ENCODE measurements around the gene C6orf62. TPM values are rescaled to one million over a fixed set of nuclear protein-coding genes. Genes with fewer than 3 reads are reported as not detected.

The C6orf62 gene
- polyA plus RNA-seq, 1 donor from 2014 or later: 105 TPM

- Histone ChIP-seq H3K4me2 (ENCODE audit: low read length) (peak overlapping the region; percentile 87), H3K27ac (ENCODE audit: low read length) (no peak overlapping the region)
Measured at GRCh38 chr6:24664046-24664987, 54.6 kb downstream of the C6orf62 start.

GRCh38 chr6:24663189-24663588 is 55.8 kb downstream of the C6orf62 start:
- H3K9me3 ChIP-seq (ENCODE audit: low read length): no peaks in the 10 kb centered on the region
- H3F3A ChIP-seq (ENCODE audit: insufficient read depth, low read length, poor library complexity, severe bottlenecking): peaks cover 8% of the 10 kb centered on the region
- H3K4me3 ChIP-seq (ENCODE audit: low read length): peak overlapping the region; percentile 76
- no peaks in the 10 kb centered on the region for H3K27me3 ChIP-seq (ENCODE audit: insufficient read depth, low read depth, low read length)
- peaks cover 29% of the 10 kb centered on the region for H3K79me2 ChIP-seq (replicated peaks; ENCODE audit: insufficient read depth, low read length)
- no peaks in the 10 kb centered on the region for H3K9me2 ChIP-seq (ENCODE audit: insufficient read depth, low read length)
- H4K20me1 ChIP-seq (ENCODE audit: insufficient read depth): no peaks in the 10 kb centered on the region
- TF ChIP-seq, protein P1, sequence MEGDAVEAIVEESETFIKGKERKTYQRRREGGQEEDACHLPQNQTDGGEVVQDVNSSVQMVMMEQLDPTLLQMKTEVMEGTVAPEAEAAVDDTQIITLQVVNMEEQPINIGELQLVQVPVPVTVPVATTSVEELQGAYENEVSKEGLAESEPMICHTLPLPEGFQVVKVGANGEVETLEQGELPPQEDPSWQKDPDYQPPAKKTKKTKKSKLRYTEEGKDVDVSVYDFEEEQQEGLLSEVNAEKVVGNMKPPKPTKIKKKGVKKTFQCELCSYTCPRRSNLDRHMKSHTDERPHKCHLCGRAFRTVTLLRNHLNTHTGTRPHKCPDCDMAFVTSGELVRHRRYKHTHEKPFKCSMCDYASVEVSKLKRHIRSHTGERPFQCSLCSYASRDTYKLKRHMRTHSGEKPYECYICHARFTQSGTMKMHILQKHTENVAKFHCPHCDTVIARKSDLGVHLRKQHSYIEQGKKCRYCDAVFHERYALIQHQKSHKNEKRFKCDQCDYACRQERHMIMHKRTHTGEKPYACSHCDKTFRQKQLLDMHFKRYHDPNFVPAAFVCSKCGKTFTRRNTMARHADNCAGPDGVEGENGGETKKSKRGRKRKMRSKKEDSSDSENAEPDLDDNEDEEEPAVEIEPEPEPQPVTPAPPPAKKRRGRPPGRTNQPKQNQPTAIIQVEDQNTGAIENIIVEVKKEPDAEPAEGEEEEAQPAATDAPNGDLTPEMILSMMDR (IDR thresholded peaks at IDR 0.05; ENCODE audit: poor library complexity, severe bottlenecking): no peak
- TF ChIP-seq POLR2AphosphoS5 (IDR thresholded peaks at IDR 0.05) (no peak), EP300 (conservative IDR thresholded peaks at IDR 0.05; ENCODE audit: poor library complexity, severe bottlenecking) (no peak), TAF1 (IDR thresholded peaks at IDR 0.05; ENCODE audit: low read depth) (no peak), RAD21 (conservative IDR thresholded peaks at IDR 0.05) (no peak)
- H3K36me3 ChIP-seq (ENCODE audit: insufficient read depth, low read length): peaks cover 9% of the 10 kb centered on the region
- no peak overlapping the region for H3K27ac ChIP-seq (ENCODE audit: low read length)
- no peak overlapping the region for H3K9ac ChIP-seq (ENCODE audit: low read length)
- H2AFZ ChIP-seq (ENCODE audit: low read depth, low read length): no peak overlapping the region
- H3K4me2 ChIP-seq (ENCODE audit: low read length): no peak overlapping the region

More at GRCh38 chr6:24664046-24664987, 54.6 kb downstream of the C6orf62 start:
- TF ChIP-seq EP300 (conservative IDR thresholded peaks at IDR 0.05; ENCODE audit: poor library complexity, severe bottlenecking): no peak
- no peak for TF ChIP-seq EZH2 (IDR thresholded peaks at IDR 0.05; ENCODE audit: borderline replicate concordance, insufficient read depth, low read length, poor library complexity, severe bottlenecking)
- no peak for TF ChIP-seq MXI1 (conservative IDR thresholded peaks at IDR 0.05; ENCODE audit: poor library complexity, severe bottlenecking)
- TF ChIP-seq, protein P1 (IDR thresholded peaks at IDR 0.05; ENCODE audit: poor library complexity, severe bottlenecking): no peak
- TF ChIP-seq RAD21 (conservative IDR thresholded peaks at IDR 0.05): no peak
- no peak for TF ChIP-seq SMC3 (conservative IDR thresholded peaks at IDR 0.05; ENCODE audit: poor library complexity)
- no peak for TF ChIP-seq POLR2AphosphoS5 (IDR thresholded peaks at IDR 0.05)
- TF ChIP-seq REST (IDR thresholded peaks at IDR 0.05; ENCODE audit: borderline replicate concordance): no peak
- TF ChIP-seq TAF1 (IDR thresholded peaks at IDR 0.05; ENCODE audit: low read depth): no peak
- Histone ChIP-seq H3F3A (ENCODE audit: insufficient read depth, low read length, poor library complexity, severe bottlenecking) (peaks cover 8% of the 10 kb centered on the region), H3K79me2 (replicated peaks; ENCODE audit: insufficient read depth, low read length) (peaks cover 25% of the 10 kb centered on the region), H4K20me1 (ENCODE audit: insufficient read depth) (no peaks in the 10 kb centered on the region), H3K9ac (ENCODE audit: low read length) (peak overlapping the region; percentile 93), H3K9me2 (ENCODE audit: insufficient read depth, low read length) (no peaks in the 10 kb centered on the region), H3K4me3 (ENCODE audit: low read length) (peak overlapping the region; percentile 76), H3K27me3 (ENCODE audit: insufficient read depth, low read depth, low read length) (no peaks in the 10 kb centered on the region), H3K9me3 (ENCODE audit: low read length) (no peaks in the 10 kb centered on the region), H2AFZ (ENCODE audit: low read depth, low read length) (no peak overlapping the region), H3K36me3 (ENCODE audit: insufficient read depth, low read length) (peaks cover 9% of the 10 kb centered on the region)
